ENCODE results near the gene NAT8L. TPM values are rescaled to one million over a fixed set of nuclear protein-coding genes. Genes with fewer than 3 reads are reported as not detected.

Gene NAT8L
- total RNA-seq, 1 experiment from 2014 or later: 13.9 TPM

DNA sequence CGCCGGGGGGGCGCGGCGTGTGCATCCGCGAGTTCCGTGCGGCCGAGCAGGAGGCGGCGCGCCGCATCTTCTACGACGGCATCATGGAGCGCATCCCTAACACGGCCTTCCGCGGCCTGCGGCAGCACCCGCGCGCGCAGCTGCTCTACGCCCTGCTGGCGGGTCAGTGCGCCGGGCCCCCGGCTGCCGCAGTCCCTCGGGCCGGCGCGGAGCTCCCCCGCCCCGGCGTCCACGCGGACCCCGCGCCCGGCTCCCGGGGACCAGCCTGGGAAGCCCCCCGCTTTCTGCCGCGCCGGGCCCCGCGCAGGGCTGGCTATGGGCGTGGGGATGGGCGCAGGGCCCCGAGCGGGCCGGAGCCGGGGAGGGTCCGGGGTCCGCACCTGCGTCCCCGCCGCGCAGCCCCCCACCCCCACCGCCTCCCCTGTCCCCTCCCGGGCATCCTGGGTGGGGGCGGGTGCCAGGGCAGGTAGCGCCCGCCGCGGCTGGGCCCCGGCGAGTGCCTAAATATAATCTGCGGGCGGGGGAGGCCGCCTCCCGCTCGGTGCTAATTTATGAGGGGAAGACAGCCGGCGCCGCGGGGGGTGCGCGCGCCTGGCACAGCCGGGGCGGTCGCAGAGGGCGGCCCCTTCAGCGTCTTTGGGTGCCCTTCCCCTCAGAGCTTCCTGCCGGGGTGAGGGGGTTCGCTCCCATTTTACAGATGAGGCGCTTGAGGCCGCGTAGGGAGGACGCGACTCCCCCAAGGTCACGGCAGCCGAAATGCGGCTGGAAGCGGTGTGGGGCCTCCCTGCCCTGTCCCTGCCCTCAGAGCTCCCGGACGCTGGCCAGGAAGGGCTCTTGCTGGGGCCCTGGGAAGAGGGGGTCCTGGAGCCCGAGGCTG is 837 bp downstream of the NAT8L start:
- Mint-ChIP-seq H3K27me3 (ENCODE audit: low read depth) (peaks cover 55% of the 10 kb centered on the region), H3K36me3 (ENCODE audit: insufficient read depth in 1 of 3, low read depth in 3 of 3) (peaks cover 0 to 4% (median 0%) of the 10 kb centered on the region in 3 experiments; a peak in 2 of 7 replicates), H3K9me3 (no peaks in the 10 kb centered on the region; a peak in 1 of 5 replicates), H3K27ac (no peak overlapping the region), H3K4me3 (peak overlapping the region; percentile 41 to 69; a peak in 3 of 5 replicates), H3K4me1 (peaks cover 2 to 12% of the 10 kb centered on the region in 2 experiments)
- Histone ChIP-seq H4K91ac (ENCODE audit: insufficient read length, low read depth, low read length) (no peak overlapping the region), H2BK12ac (ENCODE audit: insufficient read length, low read depth, low read length) (no peak overlapping the region), H2AK5ac (ENCODE audit: insufficient read length, low read length) (no peak overlapping the region), H2BK5ac (ENCODE audit: insufficient read length, low read length) (no peak overlapping the region), H3K27me3 (ENCODE audit: insufficient read depth, low read length) (peaks cover 21% of the 10 kb centered on the region), H2AFZ (ENCODE audit: low read length) (no peak overlapping the region), H3K27ac (ENCODE audit: insufficient read length, low read depth, low read length) (no peak overlapping the region), H3K14ac (ENCODE audit: insufficient read depth, low read length) (no peak overlapping the region; the same call in 1 of the 2 replicates), H3K4me1 (ENCODE audit: insufficient read depth, low read length) (no peaks in the 10 kb centered on the region), H3K79me1 (ENCODE audit: insufficient read depth, low read depth, low read length, poor library complexity, severe bottlenecking) (no peaks in the 10 kb centered on the region), H4K8ac (replicated peaks; ENCODE audit: insufficient read length, low read depth, low read length) (no peak overlapping the region), H3K4me2 (ENCODE audit: insufficient read depth, insufficient read length, low read length) (peak overlapping the region; percentile 41), H3K9ac (ENCODE audit: extremely low read depth, insufficient read length, low read length) (no peak overlapping the region), H2BK120ac (ENCODE audit: low read depth, low read length, poor library complexity, severe bottlenecking) (no peak overlapping the region), H2BK15ac (ENCODE audit: low read depth, low read length) (no peak overlapping the region), H3K56ac (ENCODE audit: insufficient read length, low read depth, low read length) (no peak overlapping the region), H3K4ac (ENCODE audit: low read depth, low read length) (no peak overlapping the region), H3K23ac (ENCODE audit: insufficient read length, low read depth, low read length) (no peak overlapping the region), H2BK20ac (ENCODE audit: low read depth, low read length, poor library complexity, severe bottlenecking) (no peak overlapping the region), H3T11ph (ENCODE audit: low read length) (no peak overlapping the region), H3K9me3 (ENCODE audit: control insufficient read depth, low read depth, low read length) (no peaks in the 10 kb centered on the region), H3K18ac (ENCODE audit: insufficient read length, low read depth, low read length) (no peak overlapping the region), H3K79me2 (ENCODE audit: insufficient read depth, low read length) (no peaks in the 10 kb centered on the region), H4K5ac (ENCODE audit: insufficient read length, low read depth, low read length) (no peak overlapping the region), H4K20me1 (ENCODE audit: control insufficient read depth, insufficient read depth, insufficient read length) (peaks cover 2% of the 10 kb centered on the region), H3K23me2 (ENCODE audit: insufficient read length, low read depth, low read length, poor library complexity, severe bottlenecking) (peaks cover 8% of the 10 kb centered on the region)
- no peak for DNase-seq
- no CpG with 5 or more reads among the region's 102 CpGs for WGBS (ENCODE audit: extremely low coverage, insufficient read length, low lambda C conversion rate)
- TF ChIP-seq, protein P1, sequence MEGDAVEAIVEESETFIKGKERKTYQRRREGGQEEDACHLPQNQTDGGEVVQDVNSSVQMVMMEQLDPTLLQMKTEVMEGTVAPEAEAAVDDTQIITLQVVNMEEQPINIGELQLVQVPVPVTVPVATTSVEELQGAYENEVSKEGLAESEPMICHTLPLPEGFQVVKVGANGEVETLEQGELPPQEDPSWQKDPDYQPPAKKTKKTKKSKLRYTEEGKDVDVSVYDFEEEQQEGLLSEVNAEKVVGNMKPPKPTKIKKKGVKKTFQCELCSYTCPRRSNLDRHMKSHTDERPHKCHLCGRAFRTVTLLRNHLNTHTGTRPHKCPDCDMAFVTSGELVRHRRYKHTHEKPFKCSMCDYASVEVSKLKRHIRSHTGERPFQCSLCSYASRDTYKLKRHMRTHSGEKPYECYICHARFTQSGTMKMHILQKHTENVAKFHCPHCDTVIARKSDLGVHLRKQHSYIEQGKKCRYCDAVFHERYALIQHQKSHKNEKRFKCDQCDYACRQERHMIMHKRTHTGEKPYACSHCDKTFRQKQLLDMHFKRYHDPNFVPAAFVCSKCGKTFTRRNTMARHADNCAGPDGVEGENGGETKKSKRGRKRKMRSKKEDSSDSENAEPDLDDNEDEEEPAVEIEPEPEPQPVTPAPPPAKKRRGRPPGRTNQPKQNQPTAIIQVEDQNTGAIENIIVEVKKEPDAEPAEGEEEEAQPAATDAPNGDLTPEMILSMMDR (conservative IDR thresholded peaks at IDR 0.05): no peak

Measured in H9 (cell line).